Gastrocnemius medialis (tissue), 4 donors: Measurements from ENCODE around the gene MAST2. TPM values are rescaled to one million over a fixed set of nuclear protein-coding genes. Genes with fewer than 3 reads are reported as not detected.

ENCODE experiments used
- ATAC-seq, 2 donors: fragments of 150-250 bp; one replicate each; pipeline ENCODE4 v1.9.1; 2016
- DNase-seq, 2 donors: peaks; one replicate each; pipeline ENCODE4 v3.0.0-alpha.2; 2019
- H3K27ac ChIP-seq, 4 donors: fragments of 200-600 bp; sonication (generic); 1 replicate in 1 of 4; 2 replicates in 3 of 4; pipeline ENCODE4 v1.5.1; 2016 to 2018; ENCODE audit warnings: mild to moderate bottlenecking in 2 of 4, moderate library complexity in 1 of 4
- H3K27me3 ChIP-seq, 3 donors: fragments of 200-600 bp; sonication (generic) in 2 of 3; 1 replicate in 1 of 3; 2 replicates in 2 of 3; pipeline versions ENCODE4 v1.5.1 to v1.6.0; 2016 to 2019; ENCODE audit warnings: mild to moderate bottlenecking in 1 of 3, moderate library complexity in 1 of 3
- H3K36me3 ChIP-seq, 2 donors: fragments of 200-600 bp; sonication (generic) in 1 of 2; one replicate each; pipeline ENCODE4 v1.5.1; 2017 to 2018
- H3K4me1 ChIP-seq, 2 donors: fragments of 200-600 bp; sonication (generic) in 1 of 2; one replicate each; pipeline ENCODE4 v1.5.1; 2016 to 2017; ENCODE audit warnings: mild to moderate bottlenecking in 2 of 2
- H3K4me3 ChIP-seq, 4 donors: fragments of 200-600 bp; sonication (generic) in 3 of 4; 1 replicate in 1 of 4; 2 replicates in 3 of 4; pipeline ENCODE4 v1.5.1; 2016 to 2019; ENCODE audit warnings: mild to moderate bottlenecking in 2 of 4
- H3K9me3 ChIP-seq, 3 donors: fragments of 200-600 bp; sonication (generic) in 2 of 3; 1 replicate in 1 of 3; 2 replicates in 2 of 3; pipeline ENCODE4 v1.5.1; 2016 to 2019
- POLR2A ChIP-seq, 2 donors: fragments of 450-650 bp; IDR thresholded peaks; one replicate each; pipeline ENCODE4 v1.6.1; 2017; ENCODE audit warnings: antibody characterized with exemption in 2 of 2, mild to moderate bottlenecking in 2 of 2, moderate library complexity in 2 of 2
- in situ Hi-C, 4 donors: fragments of 200-750 bp; cut with MboI; loops; one replicate each; pipeline versions ENCODE4 v1.15.0 to v1.8.0; 2017; ENCODE audit warnings: low sequenced_read_pairs in 4 of 4
- intact Hi-C: fragments of 100-400 bp; cut with DNase I; formaldehyde crosslinking; loops from one replicate; pipeline ENCODE4 v1.15.1; 2023; ENCODE audit warnings: low total_unique reads
- total RNA-seq, 4 donors: library from RNA; depleted of rRNA; stranded (reverse); fragments of >200 nt; gene quantifications; one replicate each; pipeline versions ENCODE4 v1.1.0 to v1.2.3, GENCODE V29; 2016
- TF ChIP-seq, protein P1 (sequence below), 5 experiments: fragments of 450-650 bp in 3 of 5; fragments of 200-600 bp in 2 of 5; sonication (generic) in 2 of 5; IDR thresholded peaks in 4 of 5; conservative IDR thresholded peaks in 1 of 5; 1 replicate in 4 of 5; 2 replicates in 1 of 5; pipeline ENCODE4 v1.5.1; 2016 to 2019; ENCODE audit warnings: antibody characterized with exemption in 5 of 5, mild to moderate bottlenecking in 3 of 5, moderate library complexity in 3 of 5

MAST2 gene
- total RNA-seq, 4 donors from 2014 or later = 110 to 195 (median 162) TPM

DNA sequence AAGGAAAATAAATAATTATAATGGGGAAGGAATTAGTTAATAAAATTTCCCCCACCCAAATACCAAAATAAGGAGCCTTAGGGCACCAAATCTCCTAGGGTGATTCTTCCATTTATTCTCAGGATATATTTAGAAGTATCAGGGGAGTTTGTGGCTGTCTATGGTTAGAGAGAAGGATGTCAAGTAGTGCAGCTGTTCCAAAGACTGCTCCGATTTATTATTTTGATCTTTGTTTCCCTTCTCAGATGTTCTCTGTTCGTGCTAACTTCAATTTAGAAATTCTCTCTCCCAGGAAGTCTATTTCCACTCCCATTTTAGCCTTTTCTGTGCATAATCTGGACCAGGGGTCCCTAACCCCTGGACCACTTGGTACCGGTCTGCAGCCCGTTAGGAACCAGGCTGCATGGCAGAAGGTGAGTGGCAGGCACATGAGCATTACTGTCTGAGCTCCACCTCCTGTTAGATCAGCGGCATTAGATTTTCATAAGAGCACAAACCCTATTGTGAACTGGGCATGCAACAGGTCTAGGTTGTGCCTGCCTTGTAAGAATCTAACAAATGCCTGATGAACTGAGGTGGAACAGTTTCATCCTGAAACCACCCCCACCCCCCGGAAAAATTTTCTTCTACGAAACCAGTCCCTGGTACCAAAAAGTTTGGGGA lies 9.3 kb upstream of the MAST2 start:
- Histone ChIP-seq H3K4me1 (peaks cover 8 to 25% of the 10 kb centered on the region in 2 donors), H3K36me3 (no peaks in the 10 kb centered on the region), H3K27me3 (no peaks in the 10 kb centered on the region), H3K27ac (peak overlapping the region; percentile 52 to 81 (median 65)), H3K9me3 (no peaks in the 10 kb centered on the region), H3K4me3 (peak overlapping the region in 3 of 4 donors; percentile 16 to 50 (median 17))
- peak; percentile 60 to 64 for ATAC-seq
- peak in 1 of 2 donors; percentile 31 for DNase-seq
- intact Hi-C loops (loop anchor here (2.0 kb wide), 2 partner anchors 25 to 43 kb away; partner anchors contain the start of gene IPP), in situ Hi-C loops (no loop called here)
- TF ChIP-seq, protein P1, sequence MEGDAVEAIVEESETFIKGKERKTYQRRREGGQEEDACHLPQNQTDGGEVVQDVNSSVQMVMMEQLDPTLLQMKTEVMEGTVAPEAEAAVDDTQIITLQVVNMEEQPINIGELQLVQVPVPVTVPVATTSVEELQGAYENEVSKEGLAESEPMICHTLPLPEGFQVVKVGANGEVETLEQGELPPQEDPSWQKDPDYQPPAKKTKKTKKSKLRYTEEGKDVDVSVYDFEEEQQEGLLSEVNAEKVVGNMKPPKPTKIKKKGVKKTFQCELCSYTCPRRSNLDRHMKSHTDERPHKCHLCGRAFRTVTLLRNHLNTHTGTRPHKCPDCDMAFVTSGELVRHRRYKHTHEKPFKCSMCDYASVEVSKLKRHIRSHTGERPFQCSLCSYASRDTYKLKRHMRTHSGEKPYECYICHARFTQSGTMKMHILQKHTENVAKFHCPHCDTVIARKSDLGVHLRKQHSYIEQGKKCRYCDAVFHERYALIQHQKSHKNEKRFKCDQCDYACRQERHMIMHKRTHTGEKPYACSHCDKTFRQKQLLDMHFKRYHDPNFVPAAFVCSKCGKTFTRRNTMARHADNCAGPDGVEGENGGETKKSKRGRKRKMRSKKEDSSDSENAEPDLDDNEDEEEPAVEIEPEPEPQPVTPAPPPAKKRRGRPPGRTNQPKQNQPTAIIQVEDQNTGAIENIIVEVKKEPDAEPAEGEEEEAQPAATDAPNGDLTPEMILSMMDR (IDR thresholded peaks at IDR 0.05 in 4 of 5, conservative IDR thresholded peaks at IDR 0.05 in 1 of 5) = peak in 1 of 5 experiments; percentile 16
- TF ChIP-seq POLR2A (IDR thresholded peaks at IDR 0.05) = no peak

DNA sequence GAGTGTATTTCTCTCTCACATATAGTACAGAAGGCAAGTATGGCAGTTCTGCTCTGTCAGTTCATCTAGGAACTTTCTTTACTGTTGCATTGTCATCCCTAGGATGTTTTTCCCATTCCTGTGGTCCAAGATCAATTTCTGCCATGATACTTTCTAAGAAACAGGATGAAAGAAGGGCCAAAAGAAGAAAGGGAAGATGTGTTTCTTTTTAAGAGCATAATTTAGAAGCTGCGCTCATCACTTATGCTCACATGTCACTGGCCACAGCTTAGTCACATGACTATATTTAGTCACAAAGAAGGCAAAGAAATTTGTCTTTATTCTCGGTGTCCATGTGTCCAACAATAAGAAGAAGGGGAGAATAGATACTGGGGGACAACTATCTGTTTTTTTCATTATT lies 7.0 kb upstream of the MAST2 start:
- TF ChIP-seq POLR2A (IDR thresholded peaks at IDR 0.05) = no peak
- TF ChIP-seq, protein P1 (IDR thresholded peaks at IDR 0.05 in 4 of 5, conservative IDR thresholded peaks at IDR 0.05 in 1 of 5) = no peak
- intact Hi-C loops (no loop called here), in situ Hi-C loops (no loop called here)
- H3K27ac ChIP-seq = peak overlapping the region; percentile 60 to 90 (median 66)
- no peaks in the 10 kb centered on the region for H3K36me3 ChIP-seq
- H3K4me1 ChIP-seq = peaks cover 12 to 39% of the 10 kb centered on the region in 2 donors
- peak in 1 of 2 donors; percentile 20 for ATAC-seq
- H3K4me3 ChIP-seq = no peak overlapping the region
- no peaks in the 10 kb centered on the region for H3K9me3 ChIP-seq
- DNase-seq = no peak
- no peaks in the 10 kb centered on the region for H3K27me3 ChIP-seq

DNA sequence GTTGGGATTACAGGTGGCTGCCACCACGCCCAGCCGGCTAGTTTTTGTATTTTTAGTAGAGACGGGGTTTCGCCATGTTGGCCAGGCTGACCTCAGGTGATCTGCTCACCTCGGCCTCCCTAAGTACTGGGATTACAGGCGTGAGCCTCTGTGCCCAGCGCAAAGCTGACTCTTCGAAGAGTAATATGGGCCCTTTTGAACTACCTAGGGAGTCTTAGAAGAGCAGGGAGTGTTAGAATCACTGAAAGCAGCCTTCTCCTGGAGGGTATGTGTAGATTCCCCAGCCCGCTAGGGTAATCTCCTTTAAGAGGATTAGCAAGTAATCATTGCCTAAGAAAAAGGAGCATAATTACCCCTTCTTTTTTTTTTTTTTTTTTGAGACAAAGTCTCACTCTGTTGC lies 6.5 kb upstream of the MAST2 start:
- Histone ChIP-seq H3K27me3 (no peaks in the 10 kb centered on the region), H3K4me1 (peaks cover 12 to 43% of the 10 kb centered on the region in 2 donors), H3K27ac (peak overlapping the region; percentile 60 to 90 (median 66)), H3K9me3 (no peaks in the 10 kb centered on the region), H3K36me3 (no peaks in the 10 kb centered on the region), H3K4me3 (no peak overlapping the region)
- no peak for TF ChIP-seq POLR2A (IDR thresholded peaks at IDR 0.05)
- TF ChIP-seq, protein P1 (IDR thresholded peaks at IDR 0.05 in 4 of 5, conservative IDR thresholded peaks at IDR 0.05 in 1 of 5) = no peak
- in situ Hi-C loops = no loop called here
- DNase-seq (peak in 1 of 2 donors; percentile 29), ATAC-seq (no peak)
- intact Hi-C loops = no loop called here

DNA sequence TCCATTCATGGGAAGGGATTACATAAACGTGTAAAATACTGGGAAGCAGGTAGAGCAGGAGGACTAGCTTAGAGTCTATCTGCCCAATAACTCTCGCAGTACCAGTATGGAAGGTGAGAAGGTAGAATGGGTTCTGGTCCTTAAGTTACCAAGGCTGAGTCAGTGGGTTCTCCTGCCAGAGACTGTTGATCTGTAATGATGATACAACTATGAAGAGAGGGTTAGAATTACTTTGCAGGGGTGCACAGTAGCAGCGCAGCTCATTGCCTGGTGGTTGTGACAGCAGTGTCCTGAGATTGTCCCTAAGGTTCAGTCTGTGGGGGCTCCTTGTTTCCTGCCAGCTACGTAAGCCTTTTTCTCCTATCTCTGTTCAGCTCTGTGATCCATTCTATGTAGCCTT lies 2.5 kb upstream of the MAST2 start:
- Histone ChIP-seq H3K4me3 (no peak overlapping the region), H3K4me1 (peaks cover 22 to 40% of the 10 kb centered on the region in 2 donors), H3K36me3 (no peaks in the 10 kb centered on the region), H3K27ac (peak overlapping the region; percentile 88 to 96 (median 92)), H3K27me3 (no peaks in the 10 kb centered on the region), H3K9me3 (no peaks in the 10 kb centered on the region)
- DNase-seq = peak; percentile 62
- intact Hi-C loops = loop anchor here (5.0 kb wide), 2 partner anchors 81 to 331 kb away; partner anchors contain the start of gene PIK3R3
- TF ChIP-seq, protein P1 (IDR thresholded peaks at IDR 0.05 in 4 of 5, conservative IDR thresholded peaks at IDR 0.05 in 1 of 5) = no peak
- TF ChIP-seq POLR2A (IDR thresholded peaks at IDR 0.05) = peak in 1 of 2 donors; percentile 24
- in situ Hi-C loops = no loop called here
- peak; percentile 57 to 71 for ATAC-seq
